Fibroblast of lung (primary cell): Measurements from ENCODE around the gene RPS6KA2. TPM values are rescaled to one million over a fixed set of nuclear protein-coding genes. Genes with fewer than 3 reads are reported as not detected.
A peak's percentile ranks its signal among the peaks of the same experiment; 100 is the strongest.

Experiments used
- DNase-seq, 2 donors: peaks; one replicate each; pipeline versions ENCODE4 v3.0.0 to v3.0.0-alpha.2; 2010; ENCODE audit warnings: low read depth in 2 of 2
- H2AFZ ChIP-seq: 2 replicates; pipeline ENCODE4 v1.5.1; 2012; ENCODE audit warnings: low read length, control low read depth, inconsistent platforms
- H3K27ac ChIP-seq: 2 replicates; pipeline ENCODE4 v1.5.1; 2011; ENCODE audit warnings: low read length, control low read depth; ENCODE audit not compliant: insufficient read depth
- H3K27me3 ChIP-seq: 2 replicates; pipeline ENCODE4 v1.5.1; 2011; ENCODE audit warnings: mild to moderate bottlenecking, low read length; ENCODE audit not compliant: control insufficient read depth, insufficient read depth
- H3K36me3 ChIP-seq: 2 replicates; pipeline ENCODE4 v1.5.1; 2011; ENCODE audit warnings: low read length; ENCODE audit not compliant: control insufficient read depth, insufficient read depth
- H3K4me1 ChIP-seq: 2 replicates; pipeline ENCODE4 v1.5.1; 2011; ENCODE audit warnings: low read length; ENCODE audit not compliant: control insufficient read depth, insufficient read depth; ENCODE audit errors: extremely low read depth
- H3K4me2 ChIP-seq: 2 replicates; pipeline ENCODE4 v1.5.1; 2011; ENCODE audit warnings: low read length, control low read depth; ENCODE audit not compliant: insufficient read depth; ENCODE audit errors: extremely low read depth
- H3K4me3 ChIP-seq, 4 experiments: fragments of 200-600 bp in 1 of 4; sonication (generic) in 1 of 4; replicated peaks in 1 of 4; 2 replicates each; pipeline ENCODE4 v1.5.1; 2011 to 2016; ENCODE audit warnings: low read length in 4 of 4, low read depth in 3 of 4, mild to moderate bottlenecking in 3 of 4, control low read depth in 2 of 4, inconsistent platforms in 1 of 4, mixed read lengths in 1 of 4; ENCODE audit not compliant: insufficient read depth in 1 of 4; ENCODE audit errors: control extremely low read depth in 1 of 4
- H3K79me2 ChIP-seq: 2 replicates; pipeline ENCODE4 v1.5.1; 2012; ENCODE audit warnings: mild to moderate bottlenecking, low read length, inconsistent platforms; ENCODE audit not compliant: control insufficient read depth, insufficient read depth
- H3K9ac ChIP-seq: 2 replicates; pipeline ENCODE4 v1.5.1; 2011; ENCODE audit warnings: mild to moderate bottlenecking, low read length, control low read depth; ENCODE audit not compliant: insufficient read depth
- H3K9me3 ChIP-seq: 2 replicates; pipeline ENCODE4 v1.5.1; 2012; ENCODE audit warnings: low read depth, low read length; ENCODE audit not compliant: control insufficient read depth, insufficient read depth
- H4K20me1 ChIP-seq: 2 replicates; pipeline ENCODE4 v1.5.1; 2011; ENCODE audit warnings: low read length; ENCODE audit not compliant: control insufficient read depth, insufficient read depth; ENCODE audit errors: extremely low read depth
- CTCF ChIP-seq, 2 donors: IDR thresholded peaks in 1 of 2; conservative IDR thresholded peaks in 1 of 2; 1 replicate in 1 of 2; 2 replicates in 1 of 2; pipeline ENCODE4 v1.5.1; 2011 to 2012; ENCODE audit warnings: low read length in 2 of 2, control low read depth in 1 of 2, inconsistent platforms in 1 of 2, low read depth in 1 of 2, mild to moderate bottlenecking in 1 of 2
- EZH2 ChIP-seq: IDR thresholded peaks from 2 replicates; pipeline ENCODE4 v1.5.1; 2012; ENCODE audit warnings: low read length, control low read depth, mild to moderate bottlenecking; ENCODE audit errors: missing control alignments
- polyA plus RNA-seq, 2 donors: library from polyadenylated mRNA; depleted of rRNA in 1 of 2; stranded (reverse) in 1 of 2; unstranded in 1 of 2; fragments of >200 nt; gene quantifications; 2 replicates each; pipeline ENCODE4 v1.2.1, GENCODE V29; 2011 to 2012; ENCODE audit warnings: missing spikeins in 1 of 2
- total RNA-seq: library from RNA; depleted of rRNA; stranded (reverse); fragments of >200 nt; gene quantifications from 2 replicates; pipeline ENCODE4 v1.2.1, GENCODE V29; 2014

The RPS6KA2 gene
- total and polyA plus RNA-seq, 2 donors (not counting 1 experiment from before 2014, with no cell fraction given), result 66.8 to 116 TPM

DNA sequence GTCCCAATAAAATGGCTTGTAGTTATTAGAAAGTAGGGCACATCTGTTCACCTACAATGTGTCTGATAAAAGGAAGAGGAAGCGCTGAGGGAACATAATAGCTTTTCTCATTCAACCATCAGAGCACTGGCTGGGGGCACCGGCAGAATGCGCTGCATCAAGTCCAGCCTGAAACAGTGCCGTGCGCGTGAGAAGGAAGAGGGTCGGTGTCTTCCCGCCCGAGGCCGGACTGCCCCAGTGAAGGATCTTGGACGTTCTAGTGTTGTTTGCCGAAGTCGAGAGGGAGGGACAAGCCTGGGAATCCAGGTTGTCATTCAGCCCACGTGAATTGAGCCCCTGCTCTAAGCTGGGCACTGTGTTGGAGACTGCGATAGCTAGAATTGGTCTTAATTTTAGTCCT lies 182.6 kb downstream of the RPS6KA2 start:
- no peaks in the 10 kb centered on the region for H3K79me2 ChIP-seq
- H2AFZ ChIP-seq, result no peak overlapping the region
- H3K4me1 ChIP-seq, result no peaks in the 10 kb centered on the region
- DNase-seq, result no peak
- TF ChIP-seq CTCF (conservative IDR thresholded peaks at IDR 0.05 in 1 of 2, IDR thresholded peaks at IDR 0.05 in 1 of 2; ENCODE audit: low read depth in 1 of 2, low read length in 2 of 2) (no peak), EZH2 (no peak)
- H3K4me3 ChIP-seq, result no peak overlapping the region
- no peak overlapping the region for H3K4me2 ChIP-seq
- no peaks in the 10 kb centered on the region for H3K9me3 ChIP-seq
- H3K27ac ChIP-seq, result no peak overlapping the region
- peaks cover 6% of the 10 kb centered on the region for H3K36me3 ChIP-seq
- H3K9ac ChIP-seq, result no peak overlapping the region
- H4K20me1 ChIP-seq, result no peaks in the 10 kb centered on the region
- H3K27me3 ChIP-seq, result no peaks in the 10 kb centered on the region

DNA sequence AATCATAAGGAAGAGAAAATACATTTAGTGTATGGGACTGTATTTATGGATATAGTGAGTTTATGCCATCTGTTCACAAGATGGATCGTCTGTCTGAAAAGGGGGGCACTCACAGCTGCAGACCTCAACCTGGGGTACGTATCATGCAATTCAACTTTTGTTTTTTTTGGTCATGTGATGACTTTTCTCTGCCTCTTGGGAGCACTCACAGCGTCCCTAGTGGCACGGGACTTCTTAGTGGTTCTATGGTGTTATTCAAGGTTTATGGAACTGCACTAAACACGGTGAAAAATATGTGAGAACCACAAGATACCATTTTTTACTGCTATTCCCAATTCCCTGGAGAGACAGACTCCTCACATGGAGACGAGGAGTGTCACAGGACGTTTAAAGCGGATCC lies 183.9 kb downstream of the RPS6KA2 start:
- no peak for DNase-seq
- no peak overlapping the region for H3K4me2 ChIP-seq
- no peaks in the 10 kb centered on the region for H3K27me3 ChIP-seq
- no peak overlapping the region for H2AFZ ChIP-seq
- no peaks in the 10 kb centered on the region for H3K9me3 ChIP-seq
- no peak overlapping the region for H3K27ac ChIP-seq
- H3K9ac ChIP-seq, result no peak overlapping the region
- H3K4me3 ChIP-seq, result no peak overlapping the region
- H3K4me1 ChIP-seq, result no peaks in the 10 kb centered on the region
- H4K20me1 ChIP-seq, result no peaks in the 10 kb centered on the region
- TF ChIP-seq CTCF (conservative IDR thresholded peaks at IDR 0.05 in 1 of 2, IDR thresholded peaks at IDR 0.05 in 1 of 2; ENCODE audit: low read depth in 1 of 2, low read length in 2 of 2) (peak in 1 of 2 donors; percentile 12), EZH2 (no peak)
- H3K36me3 ChIP-seq, result peaks cover 2% of the 10 kb centered on the region
- H3K79me2 ChIP-seq, result no peaks in the 10 kb centered on the region

DNA sequence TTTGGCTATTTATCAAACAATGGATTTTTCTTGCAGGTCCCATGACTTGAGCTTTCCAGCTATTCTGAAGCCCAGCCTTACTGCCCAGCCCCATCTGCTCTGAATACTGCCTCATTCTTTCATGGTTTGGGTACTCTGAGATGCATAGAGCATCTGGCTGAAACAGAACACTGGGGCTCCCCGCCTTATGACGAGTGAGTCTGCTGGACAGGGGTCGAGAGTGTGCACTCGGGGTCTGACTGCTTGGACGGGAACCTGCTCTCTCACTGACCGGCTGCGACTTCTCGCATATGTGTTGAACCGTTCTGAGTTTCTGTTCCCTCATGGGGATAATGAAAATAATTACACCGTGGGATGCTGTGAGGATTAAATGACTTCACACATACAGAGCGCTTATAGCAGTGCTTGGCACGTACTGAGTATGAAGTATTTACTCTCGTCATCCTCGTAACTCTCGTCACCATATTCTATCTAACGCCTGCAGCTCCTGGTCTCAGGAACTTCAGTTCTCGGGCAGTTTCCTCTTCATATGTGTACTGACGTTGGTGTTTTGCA lies 184.8 kb downstream of the RPS6KA2 start:
- no peaks in the 10 kb centered on the region for H3K4me1 ChIP-seq
- H3K9ac ChIP-seq, result no peak overlapping the region
- H3K4me3 ChIP-seq, result no peak overlapping the region
- H3K27me3 ChIP-seq, result no peaks in the 10 kb centered on the region
- H4K20me1 ChIP-seq, result no peaks in the 10 kb centered on the region
- no peak overlapping the region for H3K4me2 ChIP-seq
- no peak overlapping the region for H3K27ac ChIP-seq
- peaks cover 2% of the 10 kb centered on the region for H3K36me3 ChIP-seq
- no peaks in the 10 kb centered on the region for H3K9me3 ChIP-seq
- no peak for DNase-seq
- no peak for TF ChIP-seq CTCF (conservative IDR thresholded peaks at IDR 0.05 in 1 of 2, IDR thresholded peaks at IDR 0.05 in 1 of 2; ENCODE audit: low read depth in 1 of 2, low read length in 2 of 2)
- no peak for TF ChIP-seq EZH2
- H3K79me2 ChIP-seq, result no peaks in the 10 kb centered on the region
- no peak overlapping the region for H2AFZ ChIP-seq
